Measurements from ENCODE around the gene CEACAM4. TPM values are rescaled to one million over a fixed set of nuclear protein-coding genes. Genes with fewer than 3 reads are reported as not detected.
"Not testable (repeated sequence)": the region's sequence is repeated elsewhere in the genome, so short reads cannot be mapped to it uniquely, and the experiment has no call there.

Gene CEACAM4
- total RNA-seq, 2 experiments from 2014 or later, result 0.36 to 0.84 TPM

DNA sequence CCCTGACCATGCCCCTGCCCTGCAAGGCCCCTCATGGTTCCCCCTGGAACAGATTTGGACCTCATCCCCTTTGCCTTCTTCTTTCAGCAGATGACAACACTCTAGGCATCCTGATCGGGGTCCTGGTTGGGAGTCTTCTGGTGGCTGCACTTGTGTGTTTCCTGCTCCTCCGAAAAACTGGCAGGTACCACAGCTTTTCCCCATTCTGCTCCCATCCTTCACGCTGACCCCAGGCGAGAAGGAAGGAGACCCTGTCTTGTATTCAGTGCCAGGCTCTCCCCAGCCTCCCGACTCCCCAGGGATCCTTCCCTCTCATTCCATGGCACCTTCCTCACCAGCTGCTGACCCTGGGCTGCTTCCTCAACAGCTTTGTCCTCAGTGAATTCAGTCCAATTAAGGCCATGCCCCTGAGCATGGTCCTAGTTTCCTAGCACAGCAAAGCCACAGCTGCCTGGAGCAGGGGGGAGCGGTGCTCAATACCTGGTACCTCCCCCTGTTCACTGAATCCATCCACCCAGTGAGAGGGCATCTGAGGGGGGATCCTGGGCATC, 42.5 kb downstream of the CEACAM4 start:
- Histone ChIP-seq H3K27me3 (ENCODE audit: control insufficient read depth in 1 of 2, insufficient read depth in 2 of 2, low read length in 2 of 2) (no peaks in the 10 kb centered on the region), H3K4me3 (ENCODE audit: low read length) (no peak overlapping the region), H3K27ac (ENCODE audit: low read depth in 1 of 2, low read length in 2 of 2) (no peak overlapping the region), H3K9me3 (ENCODE audit: control insufficient read depth in 1 of 2, insufficient read depth in 1 of 2, low read length in 2 of 2) (peaks cover 8 to 17% of the 10 kb centered on the region in 2 experiments), H3K36me3 (ENCODE audit: insufficient read depth, low read length) (peaks cover 83% of the 10 kb centered on the region), H3K4me1 (ENCODE audit: insufficient read depth, low read length) (no peaks in the 10 kb centered on the region)
- TF ChIP-seq, protein P1, sequence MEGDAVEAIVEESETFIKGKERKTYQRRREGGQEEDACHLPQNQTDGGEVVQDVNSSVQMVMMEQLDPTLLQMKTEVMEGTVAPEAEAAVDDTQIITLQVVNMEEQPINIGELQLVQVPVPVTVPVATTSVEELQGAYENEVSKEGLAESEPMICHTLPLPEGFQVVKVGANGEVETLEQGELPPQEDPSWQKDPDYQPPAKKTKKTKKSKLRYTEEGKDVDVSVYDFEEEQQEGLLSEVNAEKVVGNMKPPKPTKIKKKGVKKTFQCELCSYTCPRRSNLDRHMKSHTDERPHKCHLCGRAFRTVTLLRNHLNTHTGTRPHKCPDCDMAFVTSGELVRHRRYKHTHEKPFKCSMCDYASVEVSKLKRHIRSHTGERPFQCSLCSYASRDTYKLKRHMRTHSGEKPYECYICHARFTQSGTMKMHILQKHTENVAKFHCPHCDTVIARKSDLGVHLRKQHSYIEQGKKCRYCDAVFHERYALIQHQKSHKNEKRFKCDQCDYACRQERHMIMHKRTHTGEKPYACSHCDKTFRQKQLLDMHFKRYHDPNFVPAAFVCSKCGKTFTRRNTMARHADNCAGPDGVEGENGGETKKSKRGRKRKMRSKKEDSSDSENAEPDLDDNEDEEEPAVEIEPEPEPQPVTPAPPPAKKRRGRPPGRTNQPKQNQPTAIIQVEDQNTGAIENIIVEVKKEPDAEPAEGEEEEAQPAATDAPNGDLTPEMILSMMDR (IDR thresholded peaks at IDR 0.05), result no peak
- peaks cover 4% of the 10 kb centered on the region for H3K4me1 Mint-ChIP-seq (ENCODE audit: low read depth)
- ChIA-PET CTCF (no interaction called here), POLR2A (no interaction called here)
- no peak overlapping the region for H3K4me3 Mint-ChIP-seq
- H3K9me3 Mint-ChIP-seq, result peaks cover 3% of the 10 kb centered on the region
- ATAC-seq (ENCODE audit: poor library complexity), result no peak
- intact Hi-C loops (cut with DNase I, micrococcal nuclease), result no loop called here
- no peak for DNase-seq
- peaks cover 89% of the 10 kb centered on the region for H3K36me3 Mint-ChIP-seq (ENCODE audit: low read depth)
- no peak overlapping the region for H3K27ac Mint-ChIP-seq
- H3K27me3 Mint-ChIP-seq, result no peaks in the 10 kb centered on the region

DNA sequence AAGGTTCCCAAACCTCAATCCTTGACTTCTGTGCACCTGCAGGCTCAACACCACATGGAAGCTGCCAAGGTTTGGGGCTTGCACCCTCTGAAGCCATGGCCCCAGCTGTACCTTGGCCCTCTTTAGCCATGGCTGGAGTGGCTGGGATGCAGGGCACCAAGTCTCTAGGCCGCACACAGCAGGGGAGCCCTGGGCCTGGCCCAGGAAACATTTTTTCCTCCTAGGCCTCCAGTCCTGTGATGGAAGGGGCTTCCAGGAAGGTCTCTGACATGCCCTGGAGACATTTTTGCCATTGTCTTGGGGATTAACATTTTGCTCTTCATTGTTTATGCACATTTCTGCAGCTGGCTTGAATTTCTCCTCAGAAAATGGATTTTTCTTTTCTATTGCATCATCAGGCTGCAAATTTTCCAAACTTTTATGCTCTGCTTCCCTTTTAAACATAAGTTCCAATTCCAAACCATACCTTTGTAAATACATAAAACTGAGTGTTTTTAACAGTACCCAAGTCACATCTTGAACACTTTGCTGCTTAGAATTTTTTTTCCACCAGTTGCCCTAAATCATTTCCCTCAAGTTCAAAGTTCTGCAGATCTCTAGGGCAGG, 44.2 kb downstream of the CEACAM4 start:
- DNase-seq; intact Hi-C loops (cut with DNase I, micrococcal nuclease); H3K4me3 Mint-ChIP-seq; H3K27me3 ChIP-seq (ENCODE audit: control insufficient read depth in 1 of 2, insufficient read depth in 2 of 2, low read length in 2 of 2); POLR2A ChIA-PET; H3K27ac Mint-ChIP-seq; ATAC-seq (ENCODE audit: poor library complexity); H3K4me1 Mint-ChIP-seq (ENCODE audit: low read depth); CTCF ChIA-PET; H3K27ac ChIP-seq (ENCODE audit: low read depth in 1 of 2, low read length in 2 of 2); H3K9me3 Mint-ChIP-seq; H3K4me1 ChIP-seq (ENCODE audit: insufficient read depth, low read length); H3K4me3 ChIP-seq (ENCODE audit: low read length); H3K27me3 Mint-ChIP-seq: not testable (repeated sequence)
- peaks cover 93% of the 10 kb centered on the region for H3K36me3 Mint-ChIP-seq (ENCODE audit: low read depth)
- Histone ChIP-seq H3K36me3 (ENCODE audit: insufficient read depth, low read length) (peaks cover 97% of the 10 kb centered on the region), H3K9me3 (ENCODE audit: control insufficient read depth in 1 of 2, insufficient read depth in 1 of 2, low read length in 2 of 2) (peaks cover 8 to 17% of the 10 kb centered on the region in 2 experiments)

DNA sequence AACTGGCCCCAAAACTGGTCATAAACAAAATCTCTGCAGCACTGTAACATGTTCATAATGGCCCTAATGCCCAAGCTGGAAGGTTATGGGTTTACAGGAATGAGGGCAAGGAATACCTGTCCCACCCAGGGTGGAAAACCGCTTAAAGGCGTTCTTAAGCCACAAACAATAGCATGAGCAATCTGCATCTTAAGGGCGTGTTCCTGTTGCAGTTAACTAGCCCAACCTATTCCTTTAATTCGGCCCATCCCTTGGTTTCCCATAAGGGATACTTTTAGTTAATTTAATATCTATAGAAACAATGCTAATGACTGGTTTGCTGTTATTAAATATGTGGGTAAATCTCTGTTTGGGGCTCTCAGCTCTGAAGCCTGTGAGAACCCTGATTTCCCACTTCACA, 45.8 kb downstream of the CEACAM4 start:
- CTCF ChIA-PET, result interaction anchor here (1.5 kb wide), 1 partner anchor 132 kb away, joined by 3 read pairs; no protein-coding TSS in a partner anchor
- H3K4me3 ChIP-seq (ENCODE audit: low read length); ATAC-seq (ENCODE audit: poor library complexity); H3K4me3 Mint-ChIP-seq; H3K27me3 ChIP-seq (ENCODE audit: control insufficient read depth in 1 of 2, insufficient read depth in 2 of 2, low read length in 2 of 2); H3K9me3 Mint-ChIP-seq; H3K27me3 Mint-ChIP-seq; intact Hi-C loops (cut with DNase I, micrococcal nuclease); POLR2A ChIA-PET; DNase-seq; H3K27ac ChIP-seq (ENCODE audit: low read depth in 1 of 2, low read length in 2 of 2); H3K27ac Mint-ChIP-seq: not testable (repeated sequence)
- H3K4me1 ChIP-seq (ENCODE audit: insufficient read depth, low read length), result peaks cover 14% of the 10 kb centered on the region
- Mint-ChIP-seq H3K36me3 (ENCODE audit: low read depth) (peaks cover 98% of the 10 kb centered on the region), H3K4me1 (ENCODE audit: low read depth) (peaks cover 19% of the 10 kb centered on the region)
- H3K36me3 ChIP-seq (ENCODE audit: insufficient read depth, low read length), result peaks cover 88% of the 10 kb centered on the region
- H3K9me3 ChIP-seq (ENCODE audit: control insufficient read depth in 1 of 2, insufficient read depth in 1 of 2, low read length in 2 of 2), result peaks cover 8 to 17% of the 10 kb centered on the region in 2 experiments

DNA sequence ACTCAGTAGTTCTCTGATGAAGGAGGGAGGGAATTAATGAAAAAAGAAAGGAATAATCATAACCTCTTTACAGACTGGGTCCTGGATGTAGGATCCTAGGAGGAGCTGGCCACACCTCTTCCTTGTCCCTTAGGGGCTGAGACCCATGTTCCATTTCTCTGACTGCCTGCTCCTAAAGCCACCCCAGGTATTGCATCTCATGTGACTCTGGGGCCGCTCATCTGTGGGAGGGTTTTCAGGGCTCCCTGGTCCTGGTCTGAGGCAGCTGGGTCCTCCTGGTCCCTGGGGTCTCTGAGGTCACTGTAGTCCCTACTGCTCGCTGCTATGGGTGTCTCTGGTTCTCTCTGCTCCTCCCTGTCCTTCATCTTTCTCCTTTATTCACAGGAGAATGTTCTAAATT, 48.0 kb downstream of the CEACAM4 start:
- no peak overlapping the region for H3K4me3 ChIP-seq (ENCODE audit: low read length)
- H3K27ac Mint-ChIP-seq, result no peak overlapping the region
- ChIA-PET CTCF (interaction anchor here (1.1 kb wide), 1 partner anchor 130 kb away, joined by 3 read pairs; no protein-coding TSS in a partner anchor), POLR2A (no interaction called here)
- H3K36me3 Mint-ChIP-seq (ENCODE audit: low read depth), result peaks cover 81% of the 10 kb centered on the region
- H3K36me3 ChIP-seq (ENCODE audit: insufficient read depth, low read length), result peaks cover 67% of the 10 kb centered on the region
- peaks cover 3% of the 10 kb centered on the region for H3K9me3 Mint-ChIP-seq
- peaks cover 22% of the 10 kb centered on the region for H3K4me1 ChIP-seq (ENCODE audit: insufficient read depth, low read length)
- ATAC-seq (ENCODE audit: poor library complexity) (no peak), DNase-seq (no peak)
- H3K4me3 Mint-ChIP-seq, result no peak overlapping the region
- intact Hi-C loops (cut with DNase I, micrococcal nuclease), result loop anchor here in 1 of 2 experiments (10.0 kb wide), 1 partner anchor 374 kb away; no protein-coding TSS in a partner anchor
- TF ChIP-seq, protein P1 (IDR thresholded peaks at IDR 0.05), result no peak
- H3K27me3 Mint-ChIP-seq, result no peaks in the 10 kb centered on the region
- peaks cover 29% of the 10 kb centered on the region for H3K4me1 Mint-ChIP-seq (ENCODE audit: low read depth)
- no peaks in the 10 kb centered on the region for H3K27me3 ChIP-seq (ENCODE audit: control insufficient read depth in 1 of 2, insufficient read depth in 2 of 2, low read length in 2 of 2)
- no peak overlapping the region for H3K27ac ChIP-seq (ENCODE audit: low read depth in 1 of 2, low read length in 2 of 2)
- H3K9me3 ChIP-seq (ENCODE audit: control insufficient read depth in 1 of 2, insufficient read depth in 1 of 2, low read length in 2 of 2), result peaks cover 8 to 17% of the 10 kb centered on the region in 2 experiments

Measured in CD4-positive, alpha-beta T cell (primary cell).